ENCODE results near the gene NPIPA2. TPM values are rescaled to one million over a fixed set of nuclear protein-coding genes. Genes with fewer than 3 reads are reported as not detected.
"Not testable (repeated sequence)": the region's sequence is repeated elsewhere in the genome, so short reads cannot be mapped to it uniquely, and the experiment has no call there.

Gene NPIPA2
- total RNA-seq, result 0.45 TPM

DNA sequence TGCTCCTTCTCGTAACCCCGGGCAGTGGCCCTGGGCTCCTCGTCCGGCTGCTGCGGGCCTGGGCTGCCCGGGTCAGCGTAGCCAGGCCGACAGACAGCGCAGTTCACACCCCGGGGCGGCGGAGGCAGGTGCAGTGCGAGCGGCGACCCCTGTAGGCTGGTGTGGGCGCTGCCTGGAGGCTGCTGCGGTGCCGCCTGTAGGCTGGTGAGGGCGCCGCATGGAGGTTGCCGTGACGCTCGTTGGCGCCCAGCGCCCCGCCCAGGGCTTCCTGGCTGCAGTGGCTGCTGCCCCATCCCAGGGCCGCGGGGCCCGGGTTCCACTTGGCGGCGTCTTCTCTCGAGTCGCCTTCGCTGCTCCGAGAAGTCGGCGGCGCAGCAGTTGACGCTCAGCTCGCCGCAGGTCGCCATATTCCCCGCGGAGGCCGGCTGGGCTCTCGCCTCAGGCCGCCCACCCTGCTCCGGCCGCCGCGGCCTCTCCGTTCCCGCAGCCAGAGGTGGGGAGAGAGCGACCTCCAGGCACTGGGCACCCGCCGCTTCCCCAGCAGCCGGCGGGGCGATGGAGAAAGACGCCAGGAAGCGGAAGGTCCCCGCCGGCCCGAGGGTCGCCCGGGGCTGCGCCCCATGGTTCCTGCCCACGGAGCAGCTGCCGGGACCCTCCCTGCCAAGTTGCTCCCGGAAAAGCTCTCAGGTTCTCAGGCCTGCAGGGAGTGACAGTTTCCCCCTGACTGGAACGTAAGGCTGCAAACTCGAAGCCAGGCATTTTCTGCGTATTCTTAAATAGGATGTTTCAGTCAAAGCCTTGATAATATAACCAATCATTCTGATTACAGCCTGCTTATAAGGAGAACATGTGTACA, at the start of gene NPIPA2:
TSS of gene NPIPA2 (plus strand) at position 261 of the 856 bp plus-strand sequence. CDS start 5,533 bp downstream, outside the sequence.
- peak; percentile 99 for ATAC-seq
- DNase-seq (ENCODE audit: low spot score), result not testable (repeated sequence)

DNA sequence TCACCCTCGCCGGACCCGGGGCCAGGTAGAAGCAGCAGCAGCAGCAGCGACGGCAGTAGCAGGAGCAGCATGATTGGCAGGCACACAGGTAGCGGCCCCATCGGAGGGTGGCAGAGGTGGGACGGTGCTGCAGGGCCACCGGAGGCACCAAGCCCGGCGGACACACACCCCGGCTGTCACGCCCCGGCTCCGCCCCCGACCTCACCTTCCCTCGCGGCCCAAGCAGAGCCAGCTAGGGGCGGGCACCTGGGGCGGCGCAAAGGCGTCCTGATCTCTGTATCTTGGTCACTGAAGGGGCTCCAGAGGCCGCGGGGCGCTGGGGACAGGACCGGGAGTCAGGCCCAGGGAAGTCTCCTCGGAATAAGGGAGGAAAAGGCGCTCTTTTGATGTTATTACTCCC, 48.2 kb upstream of the NPIPA2 start, which contains the start of gene PLA2G10:
TSS of gene PLA2G10 (minus strand) at position 180 of the 400 bp plus-strand sequence. CDS start at position 101, 79 bp downstream.
- DNase-seq (ENCODE audit: low spot score); ATAC-seq: not testable (repeated sequence)

DNA sequence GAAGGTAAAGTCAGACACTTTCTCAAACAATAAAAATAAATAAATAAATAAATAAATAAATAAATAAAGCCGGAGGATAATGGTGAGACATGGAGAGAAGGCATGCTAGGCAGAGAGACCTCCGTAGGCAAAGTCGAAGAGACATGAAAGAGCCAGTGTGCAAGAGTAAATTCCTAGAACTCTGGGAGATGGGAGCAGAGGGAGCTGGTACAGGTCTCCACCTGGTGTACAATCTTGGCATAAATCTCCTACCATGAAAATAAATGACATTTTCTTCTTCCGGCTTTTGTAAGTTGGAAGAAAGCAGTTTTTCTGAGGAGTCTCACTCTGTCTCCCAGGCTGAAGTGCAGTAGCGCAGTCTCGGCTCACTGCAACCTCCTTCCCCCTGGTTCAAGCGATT, 40.5 kb upstream of the NPIPA2 start:
- ATAC-seq, result peak; percentile 38
- not testable (repeated sequence) for DNase-seq (ENCODE audit: low spot score)

DNA sequence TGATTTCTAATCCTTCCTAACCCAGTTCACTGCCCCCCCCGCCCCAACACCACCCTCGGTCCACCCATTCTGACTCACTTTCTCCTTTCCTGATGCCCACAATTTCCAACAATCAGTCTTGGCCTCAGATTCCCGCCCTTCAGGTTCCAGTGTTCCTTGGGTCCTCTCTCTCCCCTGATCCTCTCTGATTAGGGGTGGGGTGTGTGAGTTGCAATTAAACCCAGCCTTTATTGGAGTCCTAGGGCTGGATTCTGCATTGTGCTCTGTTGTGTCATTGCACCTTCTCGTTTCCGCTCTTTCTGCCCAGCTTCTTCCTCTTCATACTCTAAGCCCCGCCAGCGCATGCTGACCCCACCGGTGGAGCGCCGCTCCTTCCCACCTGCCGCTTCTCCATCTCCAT, 39.7 kb upstream of the NPIPA2 start:
- not testable (repeated sequence) for ATAC-seq; DNase-seq (ENCODE audit: low spot score)

DNA sequence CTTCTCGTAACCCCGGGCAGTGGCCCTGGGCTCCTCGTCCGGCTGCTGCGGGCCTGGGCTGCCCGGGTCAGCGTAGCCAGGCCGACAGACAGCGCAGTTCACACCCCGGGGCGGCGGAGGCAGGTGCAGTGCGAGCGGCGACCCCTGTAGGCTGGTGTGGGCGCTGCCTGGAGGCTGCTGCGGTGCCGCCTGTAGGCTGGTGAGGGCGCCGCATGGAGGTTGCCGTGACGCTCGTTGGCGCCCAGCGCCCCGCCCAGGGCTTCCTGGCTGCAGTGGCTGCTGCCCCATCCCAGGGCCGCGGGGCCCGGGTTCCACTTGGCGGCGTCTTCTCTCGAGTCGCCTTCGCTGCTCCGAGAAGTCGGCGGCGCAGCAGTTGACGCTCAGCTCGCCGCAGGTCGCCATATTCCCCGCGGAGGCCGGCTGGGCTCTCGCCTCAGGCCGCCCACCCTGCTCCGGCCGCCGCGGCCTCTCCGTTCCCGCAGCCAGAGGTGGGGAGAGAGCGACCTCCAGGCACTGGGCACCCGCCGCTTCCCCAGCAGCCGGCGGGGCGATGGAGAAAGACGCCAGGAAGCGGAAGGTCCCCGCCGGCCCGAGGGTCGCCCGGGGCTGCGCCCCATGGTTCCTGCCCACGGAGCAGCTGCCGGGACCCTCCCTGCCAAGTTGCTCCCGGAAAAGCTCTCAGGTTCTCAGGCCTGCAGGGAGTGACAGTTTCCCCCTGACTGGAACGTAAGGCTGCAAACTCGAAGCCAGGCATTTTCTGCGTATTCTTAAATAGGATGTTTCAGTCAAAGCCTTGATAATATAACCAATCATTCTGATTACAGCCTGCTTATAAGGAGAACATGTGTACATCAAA, 38.9 kb upstream of the NPIPA2 start, which contains the start of gene NPIPA3:
TSS of gene NPIPA3 (plus strand) at position 256 of the 856 bp plus-strand sequence. CDS start 5,533 bp downstream, outside the sequence.
- DNase-seq (ENCODE audit: low spot score), result not testable (repeated sequence)
- ATAC-seq, result peak; percentile 100

DNA sequence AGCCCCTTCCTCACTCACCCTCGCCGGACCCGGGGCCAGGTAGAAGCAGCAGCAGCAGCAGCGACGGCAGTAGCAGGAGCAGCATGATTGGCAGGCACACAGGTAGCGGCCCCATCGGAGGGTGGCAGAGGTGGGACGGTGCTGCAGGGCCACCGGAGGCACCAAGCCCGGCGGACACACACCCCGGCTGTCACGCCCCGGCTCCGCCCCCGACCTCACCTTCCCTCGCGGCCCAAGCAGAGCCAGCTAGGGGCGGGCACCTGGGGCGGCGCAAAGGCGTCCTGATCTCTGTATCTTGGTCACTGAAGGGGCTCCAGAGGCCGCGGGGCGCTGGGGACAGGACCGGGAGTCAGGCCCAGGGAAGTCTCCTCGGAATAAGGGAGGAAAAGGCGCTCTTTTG, 9.1 kb upstream of the NPIPA2 start:
- not testable (repeated sequence) for DNase-seq (ENCODE audit: low spot score); ATAC-seq

DNA sequence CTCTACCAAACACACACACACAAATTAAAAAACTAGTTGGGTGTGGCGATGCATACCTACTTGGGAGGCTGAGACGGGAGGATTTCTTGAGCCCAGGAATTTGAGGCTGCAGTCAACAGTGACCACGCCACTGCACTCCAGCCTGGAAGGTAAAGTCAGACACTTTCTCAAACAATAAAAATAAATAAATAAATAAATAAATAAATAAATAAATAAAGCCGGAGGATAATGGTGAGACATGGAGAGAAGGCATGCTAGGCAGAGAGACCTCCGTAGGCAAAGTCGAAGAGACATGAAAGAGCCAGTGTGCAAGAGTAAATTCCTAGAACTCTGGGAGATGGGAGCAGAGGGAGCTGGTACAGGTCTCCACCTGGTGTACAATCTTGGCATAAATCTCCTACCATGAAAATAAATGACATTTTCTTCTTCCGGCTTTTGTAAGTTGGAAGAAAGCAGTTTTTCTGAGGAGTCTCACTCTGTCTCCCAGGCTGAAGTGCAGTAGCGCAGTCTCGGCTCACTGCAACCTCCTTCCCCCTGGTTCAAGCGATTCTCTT, 1.4 kb upstream of the NPIPA2 start:
- ATAC-seq, result peak; percentile 43
- not testable (repeated sequence) for DNase-seq (ENCODE audit: low spot score)

DNA sequence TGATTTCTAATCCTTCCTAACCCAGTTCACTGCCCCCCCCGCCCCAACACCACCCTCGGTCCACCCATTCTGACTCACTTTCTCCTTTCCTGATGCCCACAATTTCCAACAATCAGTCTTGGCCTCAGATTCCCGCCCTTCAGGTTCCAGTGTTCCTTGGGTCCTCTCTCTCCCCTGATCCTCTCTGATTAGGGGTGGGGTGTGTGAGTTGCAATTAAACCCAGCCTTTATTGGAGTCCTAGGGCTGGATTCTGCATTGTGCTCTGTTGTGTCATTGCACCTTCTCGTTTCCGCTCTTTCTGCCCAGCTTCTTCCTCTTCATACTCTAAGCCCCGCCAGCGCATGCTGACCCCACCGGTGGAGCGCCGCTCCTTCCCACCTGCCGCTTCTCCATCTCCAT, 539 bp upstream of the NPIPA2 start:
- not testable (repeated sequence) for DNase-seq (ENCODE audit: low spot score)

DNA sequence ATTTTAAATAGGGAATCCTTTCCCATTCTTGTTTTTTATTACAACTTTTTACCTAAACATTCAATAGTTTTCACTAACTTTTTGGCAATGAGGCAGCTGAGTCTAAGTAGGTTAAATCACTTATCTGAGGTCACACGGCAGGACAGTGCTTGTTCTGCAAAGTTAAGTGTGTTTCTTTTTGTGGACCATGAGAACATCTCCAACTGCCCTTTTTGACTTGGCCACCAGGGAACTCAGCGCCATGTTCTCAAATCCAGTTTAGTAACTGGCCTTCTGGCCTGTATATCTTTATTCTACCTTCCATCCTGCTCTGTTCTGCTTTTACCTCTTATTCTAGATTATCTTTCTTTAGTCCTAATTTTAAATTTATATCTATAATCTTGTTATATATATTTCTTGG, 31.3 kb downstream of the NPIPA2 start:
- DNase-seq (ENCODE audit: low spot score); ATAC-seq: not testable (repeated sequence)

More for the DNA sequence above, 539 bp upstream of the NPIPA2 start:
- not testable (repeated sequence) for ATAC-seq

DNA sequence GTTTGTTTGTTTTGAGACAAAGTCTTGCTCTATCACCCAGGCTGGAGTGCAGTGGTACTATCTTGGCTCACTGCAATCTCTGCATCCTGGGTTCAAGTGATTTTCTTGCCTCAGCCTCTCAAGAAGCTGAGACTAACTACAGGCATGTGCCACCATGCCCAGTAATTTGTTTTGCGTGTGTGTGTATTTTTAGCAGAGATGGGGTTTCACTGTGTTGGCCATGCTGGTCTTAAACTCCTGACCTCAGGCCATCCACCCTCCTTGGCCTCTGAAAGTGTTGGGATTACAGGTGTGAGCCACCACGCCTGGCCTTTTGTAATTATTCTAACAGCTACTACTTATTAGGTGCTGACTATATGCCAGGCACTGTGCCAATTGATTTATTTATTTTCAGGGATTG, 33.3 kb downstream of the NPIPA2 start:
- ATAC-seq; DNase-seq (ENCODE audit: low spot score): not testable (repeated sequence)

DNA sequence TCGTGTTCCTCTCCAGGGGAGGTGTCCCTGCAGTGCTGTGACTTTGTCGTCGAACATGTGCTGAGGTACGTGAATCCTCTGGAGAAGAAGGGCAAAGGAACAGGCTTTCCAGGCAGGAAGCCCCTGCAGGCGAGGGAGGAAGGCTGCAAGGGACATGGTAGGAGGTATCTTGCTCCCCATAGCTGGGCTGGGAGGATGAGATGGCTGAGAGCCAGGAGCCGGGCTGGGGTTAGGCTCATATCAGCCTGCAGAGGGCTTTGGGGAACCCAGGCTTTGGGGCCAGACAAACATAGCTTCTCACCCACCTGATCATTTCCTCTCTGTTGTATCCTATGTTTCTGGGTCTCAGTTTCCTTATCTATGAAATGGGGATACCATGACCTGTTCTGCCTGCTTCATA, 34.4 kb downstream of the NPIPA2 start:
- ATAC-seq; DNase-seq (ENCODE audit: low spot score): not testable (repeated sequence)

DNA sequence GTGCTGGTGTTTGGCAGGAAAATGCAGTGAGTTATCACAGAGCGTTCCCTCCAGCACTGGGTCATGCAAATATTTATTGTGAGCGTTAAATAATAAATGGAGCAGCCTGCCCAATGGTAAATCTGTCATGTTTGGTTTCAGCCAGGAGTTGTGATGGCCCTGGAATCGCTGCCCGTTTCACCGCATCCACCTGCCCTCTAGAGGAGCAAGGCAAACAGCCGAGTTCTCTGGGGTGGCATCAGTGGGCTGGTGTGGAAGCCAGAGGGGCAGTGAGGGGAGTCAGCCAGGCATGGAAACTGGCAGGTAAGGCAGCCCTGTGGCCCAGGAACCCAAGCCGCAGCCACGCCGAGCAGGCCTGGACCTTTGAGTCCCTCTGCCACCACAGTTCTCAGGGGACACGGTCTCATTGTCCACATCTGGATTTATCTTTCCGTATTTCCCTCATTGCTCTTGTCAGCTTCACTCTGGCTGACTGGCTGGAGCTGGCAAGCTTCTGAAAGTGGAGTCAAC, 37.1 kb downstream of the NPIPA2 start:
- ATAC-seq; DNase-seq (ENCODE audit: low spot score): not testable (repeated sequence)

DNA sequence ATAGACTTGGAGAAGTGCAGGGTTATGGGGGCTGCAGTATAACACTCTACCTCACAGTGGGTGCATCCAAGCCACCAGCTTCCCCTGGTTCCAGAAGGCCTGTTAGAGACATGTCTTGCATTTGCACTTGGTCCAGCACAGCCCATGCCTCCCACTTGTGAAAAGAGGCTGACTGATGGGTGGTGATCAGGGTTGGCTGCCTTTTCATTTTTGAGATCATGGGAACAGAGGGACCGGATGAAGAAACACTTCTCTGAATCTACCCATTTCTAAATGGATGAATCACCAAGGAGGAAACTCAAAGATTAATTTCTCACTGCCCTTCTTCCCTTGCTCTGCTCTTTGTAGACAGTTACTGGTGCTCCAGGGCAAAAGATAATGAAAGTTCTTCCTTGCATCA, 43.8 kb downstream of the NPIPA2 start:
- DNase-seq (ENCODE audit: low spot score); ATAC-seq: not testable (repeated sequence)

DNA sequence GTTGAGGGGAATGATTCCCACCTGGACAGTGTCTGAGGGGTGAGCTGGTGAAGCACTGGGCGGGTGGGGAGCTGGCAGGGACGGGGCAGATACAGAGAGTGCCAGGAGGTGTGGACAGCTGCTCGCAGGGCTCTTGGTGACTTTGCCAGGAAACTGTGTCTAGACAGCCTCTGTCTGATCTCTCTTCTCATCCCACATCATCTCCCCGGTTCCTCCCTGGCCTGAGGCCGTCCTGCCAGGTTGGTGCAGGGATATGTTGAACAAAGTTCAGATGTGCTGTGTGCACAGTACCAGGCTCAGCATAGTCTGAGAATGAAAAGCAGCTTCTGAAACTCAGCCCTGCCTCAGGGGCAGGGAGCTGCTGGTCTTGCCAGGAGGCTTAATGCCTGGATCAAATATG, 47.2 kb downstream of the NPIPA2 start:
- ATAC-seq; DNase-seq (ENCODE audit: low spot score): not testable (repeated sequence)

DNA sequence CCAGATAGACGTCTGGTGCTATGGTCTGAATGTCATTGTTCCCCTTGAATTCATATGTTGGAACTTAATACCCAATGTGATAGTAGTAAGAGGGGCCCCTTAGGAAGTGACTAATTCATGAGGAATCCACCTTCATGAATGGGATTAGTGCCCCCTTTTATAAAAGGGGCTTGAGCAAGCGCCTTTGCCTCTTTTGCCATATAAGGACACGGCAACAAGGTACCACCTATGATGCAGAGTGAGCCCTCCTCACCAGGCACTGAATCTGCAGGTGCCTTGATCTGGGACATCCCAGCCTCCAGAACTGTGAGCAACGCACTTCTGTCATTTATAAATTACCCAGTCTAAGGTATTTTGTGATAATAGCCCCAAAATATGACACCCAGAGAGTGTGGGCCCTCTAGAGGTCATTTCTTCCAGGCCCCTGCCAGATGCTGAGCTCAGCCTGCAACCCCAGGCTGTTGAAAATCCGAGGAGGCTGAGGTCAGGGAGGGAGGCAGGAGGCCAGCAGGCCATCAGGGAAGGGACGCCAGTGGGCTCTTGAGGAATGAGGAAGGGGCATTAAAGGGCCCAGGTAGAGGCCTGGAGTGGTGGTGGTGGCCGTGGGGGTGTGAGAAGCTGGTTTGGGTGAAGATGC, 48.1 kb downstream of the NPIPA2 start:
- DNase-seq (ENCODE audit: low spot score); ATAC-seq: not testable (repeated sequence)

DNA sequence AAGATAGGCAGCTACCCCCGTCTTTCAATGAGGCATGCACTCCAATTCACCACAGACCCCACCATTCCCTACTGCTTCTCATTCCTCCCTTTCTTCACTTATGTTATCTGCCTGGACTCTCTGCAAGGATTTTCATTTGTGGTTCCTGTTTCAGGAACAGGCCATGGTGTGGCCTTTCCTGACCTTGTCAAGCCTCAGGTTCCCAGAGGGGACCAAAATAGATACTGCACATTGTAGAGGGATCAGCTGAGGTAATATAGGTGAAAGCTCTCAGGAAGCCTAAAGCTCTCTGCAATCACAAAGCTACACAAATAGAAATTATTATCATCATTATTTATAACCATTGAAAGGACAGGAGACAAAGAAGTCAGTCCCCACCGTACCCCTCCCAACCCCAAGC, 50.6 kb downstream of the NPIPA2 start:
- not testable (repeated sequence) for ATAC-seq; DNase-seq (ENCODE audit: low spot score)

DNA sequence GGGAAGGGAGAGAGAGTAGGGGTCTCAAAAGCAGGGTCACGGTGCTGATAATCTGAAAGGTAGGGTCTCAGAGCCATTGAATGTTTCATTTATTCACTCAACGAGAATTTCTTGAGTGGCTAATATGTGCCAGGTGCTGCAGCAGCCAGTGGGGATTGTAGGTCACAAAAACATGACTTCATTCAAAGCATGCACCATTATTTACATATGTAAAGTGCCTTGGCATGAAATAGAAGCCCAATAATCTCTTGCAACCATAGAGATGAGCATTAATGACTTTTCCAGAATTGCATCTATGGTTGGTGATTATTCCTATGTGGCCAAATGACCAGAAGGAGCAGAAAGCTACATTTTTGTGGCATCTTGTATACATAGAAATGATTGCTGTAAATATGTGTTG, 55.2 kb downstream of the NPIPA2 start:
- DNase-seq (ENCODE audit: low spot score); ATAC-seq: not testable (repeated sequence)

DNA sequence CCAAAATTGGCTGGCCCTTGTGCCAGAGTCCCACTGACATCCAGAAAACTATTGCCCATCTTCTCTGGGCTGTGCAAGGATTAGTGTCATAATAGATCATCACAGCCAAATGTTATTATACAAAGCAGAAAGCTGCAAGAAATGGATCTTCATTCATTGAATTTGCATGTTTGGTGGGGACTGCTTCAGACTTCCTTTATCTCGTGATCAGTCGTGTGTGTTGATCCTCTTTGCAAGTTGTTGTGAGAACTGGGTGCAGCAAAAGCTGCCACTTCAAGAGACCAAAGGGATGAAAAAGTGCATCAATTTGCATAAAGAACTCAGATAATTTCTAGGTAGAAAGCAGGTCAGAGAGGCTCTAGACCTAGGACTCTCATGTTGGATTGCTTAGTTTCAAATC, 61.2 kb downstream of the NPIPA2 start:
- DNase-seq (ENCODE audit: low spot score), result not testable (repeated sequence)

DNA sequence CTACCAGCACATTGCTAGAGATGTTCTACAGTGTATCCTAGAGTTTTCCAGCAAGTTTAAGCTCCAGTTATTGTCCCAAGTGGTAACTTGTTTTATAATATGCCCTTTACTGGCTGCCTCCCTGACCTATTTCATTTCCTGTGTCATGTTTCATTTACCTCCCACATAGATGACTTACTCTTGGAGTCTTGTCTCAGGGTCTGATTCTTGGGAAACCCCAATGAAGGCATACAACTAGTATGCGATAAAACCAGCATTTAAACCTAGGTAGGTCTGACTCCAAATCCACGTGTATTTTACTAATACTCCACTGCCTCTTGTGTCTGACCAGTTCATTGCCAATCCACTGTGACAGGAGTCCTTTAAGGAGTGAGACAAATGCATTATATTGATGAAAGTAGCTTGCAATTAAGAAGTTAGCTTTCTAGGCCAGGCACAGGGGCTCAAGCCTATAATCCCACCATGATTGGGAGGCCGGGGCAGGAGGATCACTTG, 64.9 kb downstream of the NPIPA2 start:
- not testable (repeated sequence) for ATAC-seq; DNase-seq (ENCODE audit: low spot score)

More for the DNA sequence above, 61.2 kb downstream of the NPIPA2 start:
- not testable (repeated sequence) for ATAC-seq

All from left lobe of liver (tissue), 2 donors.